Trophoblast cell (in vitro differentiated cells and primary cell): ENCODE measurements around the gene ANXA4.
A peak's percentile ranks its signal among the peaks of the same experiment; 100 is the strongest.
"Not testable (repeated sequence)": the region's sequence is repeated elsewhere in the genome, so short reads cannot be mapped to it uniquely, and the experiment has no call there.

Experiments
- DNase-seq, 2 donors: peaks; one replicate each; pipeline ENCODE4 v3.0.0-alpha.2; 2016
- H2AFZ ChIP-seq: 2 replicates; pipeline ENCODE4 v1.6.1; 2013; ENCODE audit warnings: low read length, moderate library complexity, mild to moderate bottlenecking; ENCODE audit not compliant: insufficient read depth, poor library complexity
- H2AK5ac ChIP-seq: 2 replicates; pipeline ENCODE4 v1.6.1; 2013; ENCODE audit warnings: mild to moderate bottlenecking, low read length
- H2BK120ac ChIP-seq: 2 replicates; pipeline ENCODE4 v1.6.1; 2013; ENCODE audit warnings: low read length, mild to moderate bottlenecking, moderate library complexity; ENCODE audit not compliant: insufficient read depth, poor library complexity
- H2BK12ac ChIP-seq: 2 replicates; pipeline ENCODE4 v1.6.1; 2013; ENCODE audit warnings: mild to moderate bottlenecking, low read length, moderate library complexity
- H2BK5ac ChIP-seq: 2 replicates; pipeline ENCODE4 v1.6.1; 2013; ENCODE audit warnings: low read length, low read depth, moderate library complexity, mild to moderate bottlenecking; ENCODE audit not compliant: poor library complexity
- H3K14ac ChIP-seq: 2 replicates; pipeline ENCODE4 v1.6.1; 2013; ENCODE audit warnings: mild to moderate bottlenecking, low read length
- H3K18ac ChIP-seq: 2 replicates; pipeline ENCODE4 v1.6.1; 2013; ENCODE audit warnings: mild to moderate bottlenecking, low read length
- H3K23ac ChIP-seq: 2 replicates; pipeline ENCODE4 v1.6.1; 2013; ENCODE audit warnings: low read length
- H3K27ac ChIP-seq: 2 replicates; pipeline ENCODE4 v1.5.1; 2013; ENCODE audit warnings: low read depth, mild to moderate bottlenecking, inconsistent platforms, low read length, moderate library complexity
- H3K27me3 ChIP-seq: 2 replicates; pipeline ENCODE4 v1.6.1; 2013; ENCODE audit warnings: inconsistent platforms, mild to moderate bottlenecking, low read length, moderate library complexity; ENCODE audit not compliant: insufficient read depth
- H3K36me3 ChIP-seq, 2 experiments: 1 replicate in 1 of 2; 2 replicates in 1 of 2; pipeline ENCODE4 v1.6.1; 2013; ENCODE audit warnings: low read length in 2 of 2, mild to moderate bottlenecking in 2 of 2, moderate library complexity in 1 of 2; ENCODE audit not compliant: insufficient read depth in 2 of 2, control insufficient read depth in 1 of 2
- H3K4ac ChIP-seq: 2 replicates; pipeline ENCODE4 v1.6.1; 2013; ENCODE audit warnings: low read depth, mild to moderate bottlenecking, low read length, moderate library complexity
- H3K4me1 ChIP-seq, 2 experiments: 1 replicate in 1 of 2; 2 replicates in 1 of 2; pipeline ENCODE4 v1.6.1; 2013; ENCODE audit warnings: low read length in 2 of 2, mild to moderate bottlenecking in 2 of 2, moderate library complexity in 1 of 2; ENCODE audit not compliant: insufficient read depth in 2 of 2, control insufficient read depth in 1 of 2
- H3K4me2 ChIP-seq: 2 replicates; pipeline ENCODE4 v1.6.1; 2013; ENCODE audit warnings: inconsistent platforms, mild to moderate bottlenecking, low read length, moderate library complexity
- H3K4me3 ChIP-seq: 2 replicates; pipeline ENCODE4 v1.5.1; 2013; ENCODE audit warnings: mild to moderate bottlenecking, low read depth, low read length, inconsistent platforms
- H3K79me1 ChIP-seq: one replicate; pipeline ENCODE4 v1.6.1; 2013; ENCODE audit warnings: low read length
- H3K79me2 ChIP-seq: 2 replicates; pipeline ENCODE4 v1.6.1; 2013; ENCODE audit warnings: low read length, mild to moderate bottlenecking; ENCODE audit not compliant: control insufficient read depth, insufficient read depth, poor library complexity
- H3K9ac ChIP-seq: 2 replicates; pipeline ENCODE4 v1.6.1; 2013; ENCODE audit warnings: mild to moderate bottlenecking, low read length
- H3K9me3 ChIP-seq: 2 replicates; pipeline ENCODE4 v1.6.1; 2013; ENCODE audit warnings: low read depth, mild to moderate bottlenecking, control low read depth, inconsistent platforms, low read length; ENCODE audit not compliant: insufficient read depth
- H4K12ac ChIP-seq: 2 replicates; pipeline ENCODE4 v1.6.1; 2013; ENCODE audit warnings: low read depth, mild to moderate bottlenecking, low read length, moderate library complexity
- H4K8ac ChIP-seq: 2 replicates; pipeline ENCODE4 v1.6.1; 2013; ENCODE audit warnings: low read depth, mild to moderate bottlenecking, low read length, moderate library complexity
- H4K91ac ChIP-seq: one replicate; pipeline ENCODE4 v1.6.1; 2013; ENCODE audit warnings: low read depth, mild to moderate bottlenecking, low read length, moderate library complexity
- WGBS: extraction: QIAGEN DNeasy Blood & Tissue Kit; methylation state at CpG from one replicate; pipeline ENCODE4 v1.1.7; 2013; ENCODE audit warnings: missing lambda C conversion rate; ENCODE audit not compliant: insufficient read length, insufficient coverage; ENCODE audit errors: extremely low coverage; 5-methylcytosine and 5-hydroxymethylcytosine counted together

The ANXA4 gene

GRCh38 chr2:69802781-69803367 is 60.9 kb downstream of the ANXA4 start:
- not testable (repeated sequence) for H3K79me1 ChIP-seq, H3K4ac ChIP-seq, H2AK5ac ChIP-seq, H2AFZ ChIP-seq, H3K27me3 ChIP-seq, H2BK12ac ChIP-seq, H4K8ac ChIP-seq, H2BK5ac ChIP-seq, H2BK120ac ChIP-seq, H3K14ac ChIP-seq, H3K79me2 ChIP-seq, H3K4me2 ChIP-seq, H3K27ac ChIP-seq, H3K9ac ChIP-seq, H4K12ac ChIP-seq, H3K18ac ChIP-seq, H4K91ac ChIP-seq, H3K4me3 ChIP-seq, DNase-seq, H3K23ac ChIP-seq, H3K9me3 ChIP-seq
- H3K36me3 ChIP-seq: peaks cover 9 to 11% of the 10 kb centered on the region in 2 experiments
- no CpG with 5 or more reads among the region's 4 CpGs for WGBS
- H3K4me1 ChIP-seq: peaks cover 11 to 12% of the 10 kb centered on the region in 2 experiments

GRCh38 chr2:69804416-69804815 is 62.5 kb downstream of the ANXA4 start:
- H3K23ac ChIP-seq: no peak overlapping the region
- DNase-seq: no peak
- H3K4me3 ChIP-seq: no peak overlapping the region
- H2BK5ac ChIP-seq: no peak overlapping the region
- H2AFZ ChIP-seq: no peak overlapping the region
- H3K9me3 ChIP-seq: peaks cover 2% of the 10 kb centered on the region
- H3K79me2 ChIP-seq: no peaks in the 10 kb centered on the region
- peaks cover 2 to 4% of the 10 kb centered on the region in 2 experiments for H3K4me1 ChIP-seq
- no peak overlapping the region for H3K27ac ChIP-seq
- no CpG with 5 or more reads among the region's 11 CpGs for WGBS
- no peak overlapping the region for H4K91ac ChIP-seq
- H3K14ac ChIP-seq: no peak overlapping the region
- no peak overlapping the region for H3K4me2 ChIP-seq
- no peak overlapping the region for H3K9ac ChIP-seq
- H4K12ac ChIP-seq: no peak overlapping the region
- no peak overlapping the region for H4K8ac ChIP-seq
- H2BK12ac ChIP-seq: no peak overlapping the region
- no peak overlapping the region for H3K4ac ChIP-seq
- H3K79me1 ChIP-seq: no peaks in the 10 kb centered on the region
- no peak overlapping the region for H2BK120ac ChIP-seq
- no peak overlapping the region for H2AK5ac ChIP-seq
- H3K36me3 ChIP-seq: peaks cover 12 to 13% of the 10 kb centered on the region in 2 experiments
- H3K27me3 ChIP-seq: no peaks in the 10 kb centered on the region
- H3K18ac ChIP-seq: no peak overlapping the region

DNA sequence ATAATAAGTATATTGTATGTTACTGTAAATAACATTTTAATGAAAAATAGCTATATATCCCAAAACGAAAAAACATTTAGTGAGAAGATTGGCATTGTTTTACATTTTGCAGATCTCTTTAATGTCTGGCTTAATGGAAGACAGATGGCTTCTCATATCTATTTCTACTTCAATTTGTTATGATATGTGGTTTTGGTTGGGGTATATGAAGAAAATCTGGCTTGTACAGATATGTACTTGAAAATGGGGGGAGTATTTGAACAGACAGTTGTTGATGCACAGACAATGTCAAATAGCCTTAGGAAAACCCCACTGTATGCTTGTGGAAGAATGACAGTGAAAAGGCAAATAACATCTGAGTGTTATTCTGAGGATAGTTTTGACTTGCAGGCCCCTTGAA is 64.0 kb downstream of the ANXA4 start:
- Histone ChIP-seq H3K27ac (no peak overlapping the region), H3K36me3 (peaks cover 18 to 19% of the 10 kb centered on the region in 2 experiments), H3K4me1 (peaks cover 0 to 2% of the 10 kb centered on the region in 2 experiments), H3K9ac (no peak overlapping the region), H2AFZ (no peak overlapping the region), H3K4me2 (no peak overlapping the region), H3K4me3 (no peak overlapping the region), H2BK12ac (no peak overlapping the region), H4K91ac (no peak overlapping the region), H3K79me2 (no peaks in the 10 kb centered on the region), H4K8ac (no peak overlapping the region), H2AK5ac (no peak overlapping the region), H2BK5ac (no peak overlapping the region), H4K12ac (no peak overlapping the region), H2BK120ac (no peak overlapping the region), H3K4ac (no peak overlapping the region), H3K9me3 (peaks cover 2% of the 10 kb centered on the region), H3K79me1 (no peaks in the 10 kb centered on the region), H3K27me3 (no peaks in the 10 kb centered on the region), H3K14ac (no peak overlapping the region), H3K18ac (no peak overlapping the region), H3K23ac (no peak overlapping the region)
- WGBS: no CpG with 5 or more reads among the region's 1 CpG
- no peak for DNase-seq

- peaks cover 2% of the 10 kb centered on the region for H3K9me3 ChIP-seq
- H4K8ac ChIP-seq: no peak overlapping the region
- H2BK120ac ChIP-seq: no peak overlapping the region
- H3K79me2 ChIP-seq: no peaks in the 10 kb centered on the region
- no peak overlapping the region for H3K4me2 ChIP-seq
- no peak overlapping the region for H2AK5ac ChIP-seq
- H3K4me1 ChIP-seq: peaks cover 0 to 2% of the 10 kb centered on the region in 2 experiments
- H3K23ac ChIP-seq: no peak overlapping the region
- no peak overlapping the region for H3K9ac ChIP-seq
- H3K18ac ChIP-seq: no peak overlapping the region
- H3K27ac ChIP-seq: no peak overlapping the region
- WGBS: no CpG with 5 or more reads among the region's 16 CpGs
- no peaks in the 10 kb centered on the region for H3K79me1 ChIP-seq
- no peak overlapping the region for H2BK12ac ChIP-seq
- H2AFZ ChIP-seq: no peak overlapping the region
- no peak overlapping the region for H4K12ac ChIP-seq
- H2BK5ac ChIP-seq: no peak overlapping the region
- no peak overlapping the region for H3K14ac ChIP-seq
- DNase-seq: peak; percentile 94 to 97
- H3K27me3 ChIP-seq: no peaks in the 10 kb centered on the region
- no peak overlapping the region for H4K91ac ChIP-seq
- H3K4me3 ChIP-seq: no peak overlapping the region
- no peak overlapping the region for H3K4ac ChIP-seq
- H3K36me3 ChIP-seq: peaks cover 24 to 28% of the 10 kb centered on the region in 2 experiments
These were observed 66.0 kb downstream of the ANXA4 start for GRCh38 chr2:69807821-69808540.
